A549 (cell line): ENCODE results near the gene EDIL3.

Experiments
- CEBPB ChIP-seq, 2 experiments: fragments of >200 bp in 1 of 2; sonication (Bioruptor Twin) in 1 of 2; formaldehyde crosslinking in 1 of 2; IDR thresholded peaks; 2 replicates each; pipeline ENCODE4 v1.6.1; 2012 to 2016
- CHD4 ChIP-seq: fragments of 200-600 bp; sonication (generic); IDR thresholded peaks from 2 replicates; pipeline ENCODE4 v1.6.1; 2016; ENCODE audit warnings: antibody characterized with exemption, mild to moderate bottlenecking, borderline replicate concordance
- CTCF ChIP-seq: fragments of >200 bp; sonication (Bioruptor Twin); formaldehyde crosslinking; IDR thresholded peaks from 3 replicates; pipeline ENCODE4 v1.5.1; 2016
- HOXA7 ChIP-seq: fragments of 250-450 bp; sonication (Bioruptor Pico); IDR thresholded peaks from 2 replicates; pipeline ENCODE4 v1.5.0; 2020; ENCODE audit warnings: mild to moderate bottlenecking, moderate library complexity
- JUN ChIP-seq, 2 experiments: fragments of >200 bp; sonication (Bioruptor Twin); formaldehyde crosslinking; IDR thresholded peaks; 2 replicates in 1 of 2; 3 replicates in 1 of 2; pipeline ENCODE4 v1.6.1; 2016 to 2017
- JUNB ChIP-seq: fragments of >200 bp; sonication (Bioruptor Twin); formaldehyde crosslinking; IDR thresholded peaks from 2 replicates; pipeline ENCODE4 v1.6.1; 2016
- KDM5A ChIP-seq: fragments of 200-600 bp; sonication (generic); IDR thresholded peaks from 2 replicates; pipeline ENCODE4 v1.6.1; 2016; ENCODE audit warnings: antibody characterized with exemption, mild to moderate bottlenecking
- MAX ChIP-seq: IDR thresholded peaks from 2 replicates; pipeline ENCODE4 v1.6.1; 2012
- POLR2A ChIP-seq: IDR thresholded peaks from 2 replicates; pipeline ENCODE4 v1.6.1; 2012; ENCODE audit warnings: mild to moderate bottlenecking, low read length
- REST ChIP-seq: fragments of 200-600 bp; sonication (generic); IDR thresholded peaks from 2 replicates; pipeline ENCODE4 v1.6.1; 2016; ENCODE audit warnings: antibody characterized with exemption, mild to moderate bottlenecking, moderate library complexity

GRCh38 chr5:84069608-84070179 is 315.0 kb downstream of the EDIL3 start:
- TF ChIP-seq CTCF (no peak), POLR2A (no peak), CEBPB (IDR thresholded peaks at IDR 0.05) (no peak), JUNB (no peak), CHD4 (no peak), REST (no peak), JUN (IDR thresholded peaks at IDR 0.05) (no peak), MAX (no peak), HOXA7 (CRISPR knock-in tag) (no peak), KDM5A (no peak)
